HG03064 (cell line): ENCODE data around the gene GPR179.

Experiments used
- ATAC-seq: cut with Tn5 transposase; IDR thresholded peaks from one replicate; pipeline ENCODE4 v1.9.1; 2021; ENCODE audit warnings: low read depth; ENCODE audit not compliant: unreplicated experiment

Gene GPR179

DNA sequence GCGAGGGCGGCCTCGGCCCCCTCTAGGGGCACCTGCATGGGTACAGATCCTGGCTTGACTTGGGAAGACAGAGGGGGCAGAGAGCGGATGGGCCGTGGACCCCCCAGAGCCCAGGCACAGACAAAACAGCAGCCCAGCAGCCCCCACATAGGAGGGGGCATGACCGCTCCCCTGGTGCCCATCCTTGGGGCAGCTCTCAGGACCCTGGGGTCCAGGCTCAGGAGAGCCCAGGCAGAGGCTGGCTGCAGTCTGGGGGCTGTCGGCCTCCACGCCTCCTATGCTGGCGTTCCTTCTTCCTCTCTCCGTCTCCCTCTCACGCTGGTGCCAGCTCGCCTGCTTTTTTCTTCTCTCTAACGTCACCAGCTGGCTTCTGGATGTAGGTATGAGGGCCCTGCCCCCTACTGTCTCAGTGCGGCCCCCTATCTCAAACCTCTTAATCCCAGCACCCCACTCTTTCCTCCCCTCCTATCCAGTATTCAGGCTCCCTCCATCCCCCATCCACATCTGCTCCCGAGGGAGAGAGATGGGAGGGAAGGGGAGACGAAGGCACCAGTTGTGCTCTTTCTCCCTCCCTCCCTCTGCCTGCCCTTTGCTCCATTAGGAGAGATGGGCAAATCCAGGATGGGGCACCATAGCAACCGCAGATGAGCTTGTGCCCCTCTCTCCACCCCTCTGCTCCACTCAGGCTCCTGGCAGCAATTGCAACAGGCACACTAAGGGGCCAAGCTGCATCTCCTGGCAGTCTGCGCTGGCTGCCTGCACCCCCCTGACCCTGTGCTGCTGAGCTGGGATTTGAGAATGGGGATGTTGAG lies at the start of gene GPR179:
GPR179 (minus strand) TSS at position 349 of the 812 bp plus-strand sequence; CDS start at position 182, 167 bp downstream.
- no peak for ATAC-seq

- ATAC-seq, result no peak
Observed at GRCh38 chr17:38379448-38379847, 35.7 kb upstream of the GPR179 start.

DNA sequence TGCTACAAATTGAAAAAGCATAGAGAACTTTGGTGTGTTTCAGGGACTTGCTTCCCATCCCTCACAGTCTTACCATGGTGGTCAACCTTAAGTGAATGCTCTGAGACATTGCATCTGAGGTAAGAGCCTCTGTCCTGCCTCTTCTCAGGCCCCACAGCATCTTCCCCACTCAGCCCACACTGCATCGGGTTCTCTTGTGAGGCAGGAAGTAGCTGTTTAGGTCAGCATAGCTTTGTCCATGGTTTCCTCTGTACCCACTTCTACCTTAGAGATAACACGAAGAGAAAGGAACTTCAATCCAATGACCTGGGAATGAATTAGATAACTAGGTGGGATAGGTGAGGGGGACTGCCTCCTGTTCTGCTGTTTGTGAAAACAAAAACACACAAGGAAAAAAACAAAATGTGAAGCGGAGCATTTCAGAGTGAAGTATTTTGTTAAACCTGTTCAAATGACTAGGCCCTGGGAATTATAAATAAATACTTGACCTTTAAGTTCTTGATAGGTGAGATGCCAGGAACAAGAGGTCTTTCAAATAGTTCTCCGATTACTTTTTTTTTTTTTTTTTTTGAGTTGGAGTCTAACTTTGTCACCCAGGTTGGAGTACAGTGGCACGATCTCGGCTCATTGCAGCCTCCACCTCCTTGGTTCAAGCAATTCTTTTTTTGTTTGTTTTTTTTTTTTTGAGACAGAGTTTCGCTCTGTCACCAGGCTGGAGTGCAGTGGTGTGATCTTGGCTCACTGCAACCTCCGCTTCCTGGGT lies 25.5 kb upstream of the GPR179 start:
- no peak for ATAC-seq

DNA sequence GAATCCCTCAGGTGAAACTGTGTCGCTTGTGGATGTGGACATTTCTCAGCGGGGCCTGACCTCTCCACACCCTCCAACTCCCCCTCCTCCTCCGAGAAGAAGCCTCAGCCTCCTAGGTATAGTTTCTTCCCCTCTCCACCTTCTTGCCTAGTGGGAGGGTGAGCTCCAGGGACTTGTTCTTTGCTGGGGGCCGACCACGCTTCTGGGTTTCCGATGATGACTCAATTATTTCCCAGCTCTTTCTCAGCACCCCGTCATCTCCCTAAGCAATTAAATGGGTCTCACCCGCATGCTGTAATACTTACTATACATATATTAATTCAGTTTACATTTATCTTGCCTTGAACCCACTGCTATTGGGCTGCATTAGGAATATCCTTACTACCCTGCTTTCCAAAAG lies 21.0 kb upstream of the GPR179 start:
- no peak for ATAC-seq

GRCh38 chr17:38363016-38363415 lies 19.3 kb upstream of the GPR179 start:
- ATAC-seq, result no peak

GRCh38 chr17:38361694-38362465 lies 18.1 kb upstream of the GPR179 start:
- ATAC-seq, result no peak

- no peak for ATAC-seq
Observed at GRCh38 chr17:38358586-38359513, 15.1 kb upstream of the GPR179 start.

DNA sequence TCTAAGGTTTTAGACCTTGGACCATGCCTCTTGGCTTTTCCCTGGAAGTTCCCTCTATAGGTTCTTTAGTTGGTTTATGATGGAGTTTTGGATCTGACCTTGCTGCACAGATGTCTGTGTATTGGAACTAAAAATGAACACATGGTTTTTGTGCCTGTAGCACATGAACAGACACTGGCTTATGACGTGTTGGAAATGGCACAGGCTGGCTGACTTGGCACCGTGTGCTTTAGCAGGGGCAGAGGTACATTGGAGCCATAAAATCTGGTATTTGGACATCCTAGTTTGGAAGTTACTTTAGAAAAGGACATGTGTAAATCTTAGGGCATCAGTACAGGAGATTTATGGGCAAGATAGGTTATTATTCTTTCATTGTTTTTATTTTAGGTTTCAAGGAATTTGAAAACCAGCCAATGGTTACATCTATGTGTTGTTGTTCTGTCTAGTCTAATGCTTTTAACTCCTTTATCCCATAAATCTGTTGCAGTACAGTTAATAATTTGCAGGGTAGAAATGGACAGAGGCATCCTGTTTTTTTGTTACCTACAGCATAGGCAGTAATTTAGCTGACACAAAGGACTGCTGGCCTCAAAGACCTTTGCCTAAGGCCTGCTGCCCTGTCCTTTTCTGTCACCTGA lies 13.8 kb upstream of the GPR179 start:
- no peak for ATAC-seq

DNA sequence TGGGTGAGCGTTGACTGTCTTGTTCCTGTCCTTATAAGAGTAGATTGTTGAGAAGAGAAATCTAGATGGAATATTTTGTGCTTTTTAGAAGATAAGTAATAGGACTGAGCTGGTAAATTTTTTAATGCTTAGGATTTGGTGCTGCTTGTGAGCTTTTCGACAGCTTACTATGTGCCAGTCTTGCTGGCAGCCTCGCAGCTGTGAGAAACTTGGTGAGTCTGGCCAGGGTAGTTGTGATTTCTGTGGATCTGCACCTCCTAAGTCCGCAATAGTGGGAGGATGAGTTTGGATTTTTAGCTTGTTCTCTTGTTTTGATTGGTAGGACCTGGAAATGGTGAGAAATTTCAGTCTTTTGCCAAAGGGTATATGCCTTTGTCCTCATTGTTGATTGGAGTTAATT lies 11.5 kb upstream of the GPR179 start:
- ATAC-seq, result no peak

DNA sequence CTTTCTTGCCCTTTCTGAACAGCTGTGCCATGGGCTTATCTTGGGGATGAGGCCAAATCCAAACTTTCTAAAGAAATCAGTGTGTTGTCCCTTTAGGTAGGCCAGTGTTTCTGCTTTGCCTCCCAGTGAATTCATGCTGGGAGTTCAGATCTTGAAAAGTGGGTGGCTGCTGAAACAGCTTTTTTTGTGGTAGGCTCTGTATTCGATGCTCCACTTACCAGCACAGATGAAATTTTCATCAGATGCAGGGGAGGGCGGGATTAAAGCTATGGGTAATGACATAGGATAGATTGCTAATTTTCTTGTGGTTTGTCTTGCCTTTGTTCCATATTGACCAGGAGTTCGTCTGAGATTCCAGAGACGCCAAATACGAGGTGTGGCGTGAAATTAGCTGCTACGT lies 10.7 kb upstream of the GPR179 start:
- ATAC-seq, result no peak

- no peak for ATAC-seq
Observed at GRCh38 chr17:38353668-38354067, 9.9 kb upstream of the GPR179 start.

- ATAC-seq, result no peak
Observed at GRCh38 chr17:38353086-38353604, 9.4 kb upstream of the GPR179 start.

GRCh38 chr17:38352245-38353085 lies 8.7 kb upstream of the GPR179 start:
- ATAC-seq, result peak; percentile 17

GRCh38 chr17:38351412-38352222 lies 7.9 kb upstream of the GPR179 start, which contains the start of gene SOCS7:
Gene SOCS7, plus strand, starts transcription at chr17:38351844. Its CDS starts 209 bp downstream, at chr17:38352053.
- peak; percentile 57 for ATAC-seq

- ATAC-seq, result no peak
Observed at GRCh38 chr17:38350035-38350434, 6.3 kb upstream of the GPR179 start.

DNA sequence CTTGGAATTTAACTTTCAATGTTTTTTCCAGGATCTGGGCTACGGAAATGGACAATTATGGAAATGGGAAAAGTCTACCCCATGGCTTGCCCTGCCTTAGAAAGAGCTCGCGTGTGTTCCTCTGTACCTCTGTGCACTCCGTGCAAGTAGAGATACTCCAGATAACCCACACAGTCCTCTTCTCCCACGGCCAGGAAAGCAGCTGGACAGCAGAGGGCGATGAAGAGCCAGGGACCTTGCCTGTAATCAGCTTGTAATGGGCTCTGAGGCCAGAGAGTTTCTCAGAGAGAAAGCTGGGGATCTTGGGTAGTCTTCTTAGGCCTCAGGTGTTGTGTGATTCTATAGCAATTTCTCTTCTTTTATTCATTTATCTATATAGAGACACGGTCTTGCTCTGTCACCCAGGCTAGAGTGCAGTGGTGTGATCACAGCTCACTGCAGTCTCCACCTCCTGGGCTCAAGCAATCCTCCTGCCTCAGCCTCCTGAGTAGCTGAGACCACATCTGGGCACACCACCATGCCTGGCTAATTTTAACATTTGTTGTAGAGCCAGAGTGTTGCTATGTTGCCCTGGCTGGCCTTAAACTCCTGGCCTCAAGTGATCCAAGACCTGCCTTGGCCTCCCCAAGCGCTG lies 5.5 kb upstream of the GPR179 start:
- ATAC-seq, result no peak

- ATAC-seq, result no peak
Observed at GRCh38 chr17:38345743-38346142, 2.0 kb upstream of the GPR179 start.
